Activated CD8-positive, alpha-beta memory T cell treated with anti-CD3 and anti-CD28 coated beads for 48 hours (primary cell): Measurements from ENCODE around the gene TP63.
"Not testable (repeated sequence)": the region's sequence is repeated elsewhere in the genome, so short reads cannot be mapped to it uniquely, and the experiment has no call there.

Experiments used
- DNase-seq, 3 experiments: peaks; one replicate each; pipeline ENCODE4 v3.0.0-alpha.2; 2020; ENCODE audit warnings: low read depth in 2 of 3, low spot score in 2 of 3

TP63 gene

DNA sequence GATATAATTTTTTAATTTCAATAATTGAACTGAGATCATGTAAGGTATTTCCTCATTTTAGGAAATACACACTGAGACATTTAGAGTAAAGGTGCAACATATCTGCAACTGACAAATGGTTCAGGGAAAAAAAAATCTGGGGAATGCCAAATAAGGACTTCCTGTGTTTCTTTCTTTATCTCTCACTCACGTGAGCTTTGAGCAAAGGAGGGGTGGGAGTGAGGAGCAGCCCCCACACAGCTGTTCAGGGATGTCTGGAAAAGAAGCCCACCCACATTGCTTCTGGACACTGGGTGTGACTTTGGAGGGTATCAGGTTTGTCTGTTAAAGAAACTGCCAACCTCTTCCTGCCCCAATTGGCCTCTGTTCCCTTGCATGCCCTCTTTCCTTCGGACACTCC lies 5.6 kb upstream of the TP63 start:
- DNase-seq, result no peak

DNA sequence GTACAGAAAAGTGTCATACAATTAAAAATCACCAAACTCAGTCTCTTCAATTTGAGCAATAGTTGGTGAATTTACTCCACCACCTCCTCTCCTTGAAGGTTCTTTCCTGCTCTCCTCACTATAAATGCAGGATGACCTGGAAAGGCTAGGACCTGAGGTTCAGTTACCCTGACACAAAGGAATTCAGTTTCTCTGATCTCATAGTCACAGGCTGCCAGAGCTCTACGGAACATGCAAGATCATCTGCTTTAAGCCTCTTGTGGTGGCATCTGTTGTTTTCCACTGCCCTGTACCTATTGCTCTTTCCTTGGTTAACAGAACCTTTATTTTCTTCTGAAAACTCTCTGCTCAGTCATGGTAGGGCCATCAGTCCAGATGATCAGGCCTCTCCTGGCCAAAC lies 4.9 kb upstream of the TP63 start:
- no peak for DNase-seq

DNA sequence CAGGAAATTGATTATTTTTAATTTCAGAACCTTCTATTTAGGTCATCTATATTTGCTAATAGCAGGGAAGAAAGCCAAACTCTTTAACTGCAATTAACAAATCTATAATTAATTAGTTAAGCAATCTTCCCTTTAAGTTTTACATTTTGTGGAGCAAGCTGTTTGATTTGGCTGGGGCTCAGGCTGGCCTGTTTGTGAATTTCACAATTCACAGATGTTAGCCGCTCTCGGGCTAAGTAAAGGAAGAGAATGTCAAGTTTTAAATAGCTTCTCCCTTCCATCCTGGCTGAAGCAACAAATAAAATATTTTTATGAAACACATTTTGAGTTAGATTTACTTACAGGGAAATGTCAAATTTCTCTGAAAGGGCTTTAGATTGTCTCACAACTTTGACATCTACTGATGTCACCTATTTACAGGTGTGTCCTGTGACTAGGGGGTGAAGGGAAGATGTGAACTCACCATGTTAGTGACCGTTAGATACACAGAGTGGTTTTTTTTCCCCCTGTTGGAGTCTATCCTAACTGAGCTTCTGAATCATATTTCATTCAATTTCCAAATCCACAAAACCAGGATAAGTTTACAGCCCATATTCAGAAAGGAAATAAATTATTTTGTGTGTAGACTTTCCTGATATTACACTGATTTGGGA lies 1.3 kb upstream of the TP63 start:
- no peak for DNase-seq

DNA sequence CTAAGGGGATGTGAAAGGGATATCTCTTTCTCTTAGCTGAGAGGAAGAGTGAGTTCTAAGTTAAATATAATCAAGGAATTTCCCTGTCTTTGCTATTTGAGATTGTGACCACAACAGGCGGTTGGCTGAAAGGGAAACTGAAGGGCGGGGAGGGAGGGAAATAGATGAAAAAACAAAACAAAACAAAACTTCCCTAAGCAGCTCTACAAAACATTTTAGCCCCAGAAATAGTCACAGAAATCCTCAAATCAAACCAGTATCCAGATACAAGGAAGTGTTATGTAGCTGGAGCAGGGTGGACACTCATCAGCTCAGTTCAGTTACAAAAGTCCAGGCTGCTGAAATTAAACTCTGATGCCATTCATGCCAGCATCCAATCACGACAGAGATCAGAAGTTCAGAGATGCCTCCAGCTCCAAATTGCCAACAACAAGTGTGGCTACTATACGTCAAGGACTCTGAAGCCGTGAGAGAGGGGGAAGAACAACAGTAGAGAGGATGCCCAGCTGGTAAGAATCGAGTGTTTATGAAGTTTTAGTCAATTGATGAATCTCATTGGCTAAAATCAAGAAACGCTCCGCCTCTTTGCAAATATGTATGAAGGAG lies 319 bp upstream of the TP63 start:
- no peak for DNase-seq

DNA sequence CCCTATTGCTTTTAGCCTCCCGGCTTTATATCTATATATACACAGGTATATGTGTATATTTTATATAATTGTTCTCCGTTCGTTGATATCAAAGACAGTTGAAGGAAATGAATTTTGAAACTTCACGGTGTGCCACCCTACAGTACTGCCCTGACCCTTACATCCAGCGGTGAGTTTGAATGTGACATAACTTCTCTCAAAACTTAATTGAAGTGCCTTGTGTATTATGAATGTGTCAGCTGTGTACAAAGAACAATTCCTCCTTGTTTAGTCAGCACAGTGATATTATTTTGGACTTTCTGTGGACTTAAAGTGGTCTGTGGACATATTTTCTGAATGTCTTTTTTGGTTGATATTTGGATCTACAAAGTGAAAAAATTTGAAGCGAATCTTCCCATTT lies 220 bp downstream of the TP63 start:
- no peak for DNase-seq

DNA sequence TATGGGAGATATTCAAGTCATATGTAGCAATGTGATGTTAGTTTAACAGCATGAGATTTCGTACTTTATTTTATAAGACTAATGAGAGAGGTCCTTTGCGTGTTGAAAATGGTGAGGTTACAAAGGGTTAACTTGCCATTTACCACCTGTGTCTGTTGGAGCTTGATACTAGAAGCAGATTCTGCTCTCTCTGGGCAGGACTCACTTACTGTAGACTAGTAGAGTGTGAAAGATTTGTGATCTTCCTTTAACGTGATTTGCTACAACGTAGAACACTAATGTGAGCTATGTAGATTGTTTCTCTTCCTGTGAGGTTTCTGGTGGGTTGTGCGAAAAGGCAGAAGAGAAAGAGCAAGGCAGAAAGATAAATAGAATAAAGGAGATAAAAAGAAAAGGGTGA lies 1.1 kb downstream of the TP63 start:
- no peak for DNase-seq

DNA sequence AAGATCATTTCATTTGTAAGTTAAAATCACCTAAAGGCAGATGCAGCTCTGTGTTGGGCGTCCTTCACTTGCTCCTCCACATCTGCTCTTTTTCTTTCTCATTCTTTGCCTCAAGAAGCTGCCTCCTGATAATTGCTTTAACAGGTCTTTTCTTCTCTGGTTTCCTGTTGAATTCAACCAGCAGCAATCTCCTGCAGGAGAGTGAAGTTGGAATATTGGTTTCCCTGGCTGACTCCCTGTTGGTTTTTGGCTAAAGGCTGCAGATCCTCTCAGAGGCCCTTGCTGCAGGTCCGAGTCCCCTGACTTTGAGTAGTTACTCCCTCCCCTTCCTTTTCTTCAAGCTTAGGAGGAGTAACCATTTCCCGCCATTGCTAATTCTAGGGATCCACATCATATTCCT lies 4.2 kb downstream of the TP63 start:
- no peak for DNase-seq

DNA sequence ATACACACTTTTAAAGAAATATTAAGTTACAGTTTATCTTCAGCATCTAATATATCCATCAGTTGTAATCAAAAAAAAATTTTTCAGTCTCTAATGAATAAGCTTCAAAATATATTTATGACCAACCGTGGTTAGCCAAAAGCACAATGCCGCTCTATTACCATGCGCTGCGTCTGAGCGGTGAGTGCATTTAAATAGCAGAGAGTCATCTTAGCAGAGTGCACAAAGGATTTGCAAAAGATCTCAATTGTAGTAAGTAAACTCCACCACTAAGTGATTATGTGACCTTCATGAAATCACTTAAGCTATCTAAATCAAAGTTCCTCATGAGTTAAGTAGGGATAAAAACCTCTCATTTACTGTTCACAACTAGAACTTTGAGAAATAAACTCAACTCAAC lies 4.9 kb downstream of the TP63 start:
- no peak for DNase-seq

DNA sequence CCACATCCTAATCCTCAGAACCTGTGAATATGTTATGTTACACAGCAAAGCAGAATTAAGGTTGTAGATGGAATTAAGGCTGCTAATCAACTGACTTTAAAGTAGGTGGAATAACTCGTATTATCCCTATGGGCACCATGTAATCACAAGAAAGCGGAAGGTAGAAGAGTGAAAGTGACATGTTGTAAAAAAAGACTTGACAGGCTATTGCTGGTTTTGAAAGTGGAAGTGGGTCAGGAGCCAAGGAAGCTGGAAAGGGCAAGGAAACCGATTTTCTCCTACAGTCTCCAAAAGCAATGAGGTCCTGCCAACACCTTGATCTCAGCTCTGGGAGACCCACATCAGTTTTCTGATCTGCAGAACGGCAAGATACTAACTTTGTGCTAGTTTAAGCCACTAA lies 6.6 kb downstream of the TP63 start:
- no peak for DNase-seq

DNA sequence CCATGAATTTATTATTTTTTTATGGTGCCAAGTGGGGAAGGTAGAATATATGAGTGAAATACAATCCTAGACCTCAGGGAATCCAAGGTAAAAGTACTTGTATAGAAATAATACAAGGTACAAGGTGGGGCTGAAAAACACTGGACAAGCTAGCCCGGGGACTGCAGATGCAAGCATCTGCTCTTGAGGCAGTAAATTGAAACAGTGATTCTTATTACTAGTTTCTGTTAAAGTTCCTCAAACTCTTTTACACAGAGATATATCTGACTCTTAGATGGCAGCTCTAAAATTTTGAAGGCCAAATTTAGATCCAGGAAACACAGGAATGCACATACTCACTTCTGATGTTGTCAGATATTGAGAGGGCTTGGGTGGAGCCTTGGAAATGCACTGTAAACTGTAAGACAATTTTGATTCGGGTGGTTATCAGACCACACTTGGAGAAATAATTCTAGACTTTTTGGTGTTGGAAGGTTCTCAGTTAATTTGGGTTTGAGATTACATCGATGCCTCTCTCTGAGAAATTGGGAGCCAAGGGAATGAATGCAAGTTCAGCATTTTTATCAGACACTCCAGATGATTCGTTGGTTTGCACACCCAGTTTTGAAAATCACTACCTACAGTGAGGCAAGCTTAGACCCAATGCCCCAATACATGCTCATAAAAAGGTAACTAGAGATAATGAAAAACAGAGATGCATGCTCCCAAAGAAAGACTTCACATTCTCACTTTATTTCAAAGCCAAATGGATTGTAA lies 7.3 kb downstream of the TP63 start:
- DNase-seq, result no peak

DNA sequence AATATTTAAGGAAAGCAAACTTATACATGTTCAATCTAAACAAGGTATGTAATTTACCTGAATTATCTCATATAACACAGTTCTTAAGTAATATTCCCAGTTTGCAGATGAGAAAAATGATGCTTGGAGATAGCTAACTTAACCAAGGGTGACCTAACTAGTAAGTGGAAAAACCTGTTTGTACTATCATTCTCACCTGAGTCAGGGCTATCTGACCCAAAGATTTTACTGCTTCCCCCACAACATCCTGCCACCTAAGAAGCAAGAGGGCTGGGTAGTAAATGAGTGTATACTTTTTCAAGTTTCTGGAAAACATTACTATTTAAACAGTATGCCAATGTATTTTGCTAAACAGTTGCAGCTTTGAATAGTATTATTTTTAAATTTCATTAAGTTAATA lies 10.6 kb downstream of the TP63 start:
- no peak for DNase-seq

DNA sequence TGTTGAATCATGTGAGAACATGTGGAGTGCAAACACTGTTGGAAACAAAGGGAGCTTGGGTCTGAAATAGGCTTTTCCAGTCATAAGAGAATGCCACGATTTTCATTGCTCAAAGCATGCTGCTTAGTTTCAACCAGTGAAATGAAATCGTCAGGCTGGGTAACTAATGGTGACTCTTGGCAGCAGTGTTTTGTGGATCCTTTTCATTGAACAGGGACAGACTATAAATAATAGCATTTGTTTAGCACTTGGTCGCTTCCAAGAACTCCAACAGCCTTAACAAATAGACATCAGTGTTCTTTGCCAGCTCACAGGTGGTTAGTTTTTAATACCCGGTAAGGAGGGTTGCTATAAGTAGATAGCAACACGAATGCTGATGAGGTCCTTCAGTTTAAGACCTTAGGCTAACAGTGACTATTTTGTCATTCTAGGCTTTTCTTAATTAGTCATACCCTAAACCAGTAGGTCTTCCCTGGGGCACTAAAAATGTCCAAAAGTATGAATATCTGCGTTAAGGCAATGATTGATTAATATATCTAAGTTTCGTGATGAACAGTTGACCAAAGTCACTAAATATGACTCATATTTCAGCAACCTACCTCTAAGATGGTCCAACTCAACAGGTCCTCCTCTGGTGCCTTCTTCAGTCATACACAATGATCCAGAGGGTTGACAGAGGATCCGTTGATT lies 15.8 kb downstream of the TP63 start:
- DNase-seq, result no peak

DNA sequence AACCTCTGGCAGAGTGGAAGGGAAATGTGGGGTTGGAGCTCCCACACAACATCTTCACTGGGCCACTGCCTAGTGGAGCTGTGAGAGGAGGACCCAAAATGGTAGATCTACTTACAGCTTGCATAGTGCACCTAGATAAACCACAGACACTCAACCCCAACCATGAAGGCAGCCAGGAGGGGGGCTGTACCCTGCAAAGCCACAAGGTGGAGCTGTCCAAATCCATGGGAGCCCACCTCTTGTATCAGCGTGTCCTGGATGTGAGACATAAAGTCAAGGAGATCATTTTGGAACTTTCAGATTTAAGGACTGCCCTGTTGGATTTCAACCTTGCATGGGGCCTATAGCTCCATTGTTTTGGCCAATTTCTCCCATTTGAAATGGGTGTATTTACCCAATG lies 20.9 kb downstream of the TP63 start:
- no peak for DNase-seq

DNA sequence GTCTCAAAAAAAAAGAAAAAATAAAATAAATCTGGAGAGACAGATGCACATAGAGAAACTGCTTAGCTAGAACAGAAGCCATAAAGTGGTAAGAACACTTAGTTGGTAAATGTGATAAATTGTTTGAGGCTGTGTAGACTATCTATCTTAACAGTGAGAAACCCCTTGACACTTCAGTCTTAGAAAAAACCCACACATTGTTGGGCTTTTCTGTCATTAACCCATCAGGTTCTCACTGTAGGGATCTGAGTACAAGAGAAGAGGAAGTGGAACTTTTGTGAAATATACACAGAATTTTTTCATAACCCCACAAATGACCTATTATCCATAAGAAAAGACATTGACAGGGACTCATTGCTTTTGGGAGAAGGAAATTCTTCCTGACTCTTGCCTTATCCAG lies 24.4 kb downstream of the TP63 start:
- DNase-seq, result no peak

DNA sequence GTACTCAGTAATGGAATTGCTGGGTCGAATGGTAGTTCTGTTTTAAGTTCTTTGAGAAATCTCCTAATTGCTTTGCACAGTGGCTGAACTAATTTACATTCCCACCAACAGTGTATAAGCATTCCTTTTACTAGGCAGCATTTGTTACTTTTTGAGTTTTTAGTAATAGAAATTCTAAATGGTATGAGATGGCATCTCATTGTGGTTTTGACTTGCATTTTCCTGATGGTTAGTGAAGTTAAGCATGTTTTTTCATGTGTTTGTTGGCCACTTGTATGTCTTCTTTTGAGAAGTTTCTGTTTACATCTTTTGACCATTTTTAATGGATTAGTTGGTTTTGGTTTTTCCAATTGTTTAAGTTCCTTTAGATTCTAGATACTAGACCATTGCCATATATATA lies 28.4 kb downstream of the TP63 start:
- DNase-seq, result no peak

DNA sequence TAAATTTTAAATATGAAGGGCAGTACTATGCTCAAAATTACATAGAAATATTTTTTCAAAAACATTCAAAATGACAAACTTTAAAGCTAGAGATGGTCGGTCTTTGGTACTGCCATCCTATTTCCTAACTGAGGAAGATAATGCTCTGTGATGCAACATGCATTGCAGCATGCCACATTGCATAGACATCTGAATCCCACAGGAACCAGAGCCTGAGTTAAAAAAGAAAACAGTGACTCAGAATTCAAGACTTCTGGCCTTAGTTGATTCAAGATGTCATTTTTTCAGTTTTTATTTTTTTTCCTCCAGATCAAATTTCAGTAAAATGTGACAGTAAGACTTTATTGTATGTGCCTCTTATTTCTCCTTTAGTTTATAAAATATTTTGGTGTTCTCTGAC lies 33.1 kb downstream of the TP63 start:
- DNase-seq, result no peak

DNA sequence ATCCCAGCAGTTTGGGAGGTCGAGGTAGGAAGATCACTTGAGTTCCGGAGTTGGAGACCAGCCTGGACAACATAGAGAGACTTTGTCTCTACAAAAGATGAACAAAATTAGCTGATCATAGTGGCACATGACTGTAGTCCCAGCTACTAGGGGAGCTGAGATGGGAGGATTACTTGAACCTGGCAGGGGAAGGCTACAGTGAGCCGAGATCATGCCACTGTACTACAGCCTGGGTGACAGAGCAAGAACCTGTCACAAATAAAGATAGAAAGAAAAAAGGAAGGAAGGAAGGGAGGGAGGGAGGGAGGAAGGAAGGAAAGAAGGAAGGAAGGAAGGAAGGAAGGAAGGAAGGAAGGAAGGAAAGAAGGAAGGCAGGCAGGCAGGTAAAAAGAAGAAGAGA lies 41.2 kb downstream of the TP63 start:
- DNase-seq, result not testable (repeated sequence)

DNA sequence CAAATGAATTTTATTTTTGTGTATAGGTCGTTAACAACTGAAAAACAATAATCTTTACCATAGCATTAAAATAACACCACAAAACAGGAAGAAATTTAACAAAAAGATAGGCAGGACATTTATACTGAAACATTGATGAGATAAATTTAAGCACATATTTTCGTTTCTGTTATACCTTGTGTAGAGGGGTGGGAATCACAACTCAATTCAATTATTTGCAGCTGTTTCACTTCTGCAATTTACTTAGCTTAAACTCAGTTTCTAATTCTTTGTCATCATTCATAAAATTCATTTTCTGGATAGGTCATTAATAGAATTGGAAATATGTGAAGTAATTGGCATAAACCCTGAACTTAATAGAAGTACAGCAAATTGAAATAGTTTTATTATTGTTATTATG lies 42.3 kb downstream of the TP63 start:
- DNase-seq, result no peak

DNA sequence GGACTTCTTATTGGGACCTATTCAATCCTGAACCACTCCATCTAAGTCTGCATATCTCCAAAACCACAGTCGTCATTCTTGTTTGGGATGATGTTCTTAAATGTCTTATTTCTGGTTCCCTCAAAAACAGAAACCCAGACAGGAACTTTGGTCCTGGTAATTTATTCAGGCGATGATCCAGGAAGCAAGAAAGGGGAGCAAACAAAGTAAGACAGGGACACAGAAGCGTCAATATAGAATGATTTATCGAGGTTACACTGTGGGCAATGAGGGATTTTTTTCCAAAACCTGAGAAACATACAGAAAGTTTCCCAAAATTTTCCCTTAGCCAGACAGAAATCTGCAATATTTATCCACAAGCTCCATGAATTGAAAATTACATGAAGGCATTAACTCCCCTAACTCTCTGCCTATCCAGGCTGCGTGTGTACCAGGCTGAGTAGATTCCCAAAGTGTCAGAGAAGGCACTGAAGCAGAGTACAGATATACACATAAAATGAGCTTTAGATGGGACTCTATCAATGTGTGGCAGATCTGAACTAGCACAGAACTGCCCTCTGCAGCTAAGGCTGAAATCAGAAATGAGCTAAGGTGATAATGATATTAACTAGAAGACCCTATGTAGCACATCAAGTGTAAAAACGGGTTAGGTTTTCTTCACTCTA lies 43.2 kb downstream of the TP63 start:
- DNase-seq, result no peak

DNA sequence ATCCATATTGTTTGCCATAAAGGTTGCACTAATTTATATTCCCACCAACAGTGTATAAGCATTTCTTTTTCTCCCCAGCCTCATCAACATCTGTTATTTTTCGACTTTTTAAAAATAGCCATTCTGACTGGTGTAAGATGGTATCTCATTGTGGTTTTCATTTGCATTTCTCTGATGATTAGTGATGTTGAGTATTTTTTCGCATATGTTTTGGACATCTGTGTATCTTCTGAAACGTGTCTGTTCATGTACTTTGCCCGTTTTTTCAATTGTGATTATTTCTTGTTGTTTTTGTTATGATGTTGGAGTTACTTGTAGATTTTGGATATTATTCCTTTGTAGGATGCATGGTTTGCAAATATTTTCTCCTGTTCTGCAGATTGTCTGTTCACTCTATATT lies 46.5 kb downstream of the TP63 start:
- DNase-seq, result no peak

DNA sequence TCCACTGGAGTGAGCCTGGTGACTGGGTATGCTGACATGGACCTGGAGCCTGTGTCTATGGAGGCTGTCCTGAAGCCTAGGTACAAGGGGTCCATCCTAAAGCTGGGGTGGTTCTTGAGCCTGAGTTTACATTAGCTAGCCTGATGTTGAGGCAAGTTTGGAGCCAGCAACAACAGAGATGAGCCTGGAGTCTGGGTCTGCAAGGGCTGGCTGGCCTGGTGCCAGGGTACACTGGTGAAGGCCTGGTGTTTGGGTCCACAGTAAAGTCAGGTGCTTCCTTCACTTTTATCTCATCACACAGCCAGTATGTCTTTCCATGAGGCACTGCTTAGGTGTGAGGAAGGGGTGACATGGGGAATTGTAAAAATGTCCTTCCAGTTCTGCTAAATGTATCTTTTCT lies 49.5 kb downstream of the TP63 start:
- no peak for DNase-seq
